Hindlimb muscle (tissue), 1 donor: Measurements from ENCODE around the gene NDUFAF8. TPM values are rescaled to one million over a fixed set of nuclear protein-coding genes. Genes with fewer than 3 reads are reported as not detected.

ENCODE experiments used
- DNase-seq: peaks from one replicate; pipeline ENCODE4 v3.0.0-alpha.2; 2013
- polyA plus RNA-seq: library from polyadenylated mRNA; unstranded; fragments of 120-200 nt; gene quantifications from one replicate; pipeline ENCODE4 v1.2.1, GENCODE V29; 2013; ENCODE audit not compliant: insufficient read length

NDUFAF8 gene
- polyA plus RNA-seq, 1 donor, result 48.8 TPM

DNA sequence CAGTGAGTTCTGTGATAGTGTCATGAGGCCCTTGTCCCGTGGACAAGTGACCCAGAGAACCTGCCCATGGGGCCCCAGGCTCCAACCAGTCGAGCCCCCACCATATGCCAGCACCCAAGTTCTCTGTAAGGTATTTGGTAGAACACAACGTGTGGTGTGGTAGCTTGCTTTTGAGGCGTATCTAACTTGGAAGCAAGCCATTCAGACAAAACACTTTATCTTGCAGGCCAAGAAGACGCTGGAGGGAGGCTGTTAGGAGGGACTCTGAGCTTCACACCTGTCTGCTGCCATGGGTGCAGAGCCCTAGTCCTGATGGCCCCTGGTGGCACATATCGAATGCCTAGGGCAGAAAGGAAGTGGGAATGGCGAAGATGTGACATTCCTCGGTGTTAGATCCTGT lies 1.6 kb downstream of the NDUFAF8 start:
- no peak for DNase-seq

DNA sequence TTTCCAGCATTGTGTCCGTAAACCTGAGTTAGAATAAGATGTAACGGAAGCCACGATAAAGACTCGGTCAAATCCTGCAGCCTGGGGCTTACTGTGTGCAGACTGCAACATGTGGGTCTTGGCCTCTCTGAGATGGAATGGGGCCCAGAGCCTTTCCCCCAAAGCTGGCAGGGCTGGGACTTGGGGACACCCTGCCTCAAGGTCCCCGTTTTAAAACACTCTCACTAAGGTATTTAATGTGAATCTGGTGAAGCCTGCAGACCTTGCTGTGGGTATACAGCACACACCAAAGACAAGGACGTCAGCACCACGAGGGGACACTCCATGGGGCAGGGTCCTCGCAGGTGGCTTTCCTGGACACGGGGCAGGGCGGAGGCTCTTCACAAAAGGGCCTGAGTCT lies 2.1 kb downstream of the NDUFAF8 start:
- no peak for DNase-seq

GRCh38 chr17:81241648-81242420 lies 2.7 kb downstream of the NDUFAF8 start:
- peak; percentile 53 for DNase-seq

DNA sequence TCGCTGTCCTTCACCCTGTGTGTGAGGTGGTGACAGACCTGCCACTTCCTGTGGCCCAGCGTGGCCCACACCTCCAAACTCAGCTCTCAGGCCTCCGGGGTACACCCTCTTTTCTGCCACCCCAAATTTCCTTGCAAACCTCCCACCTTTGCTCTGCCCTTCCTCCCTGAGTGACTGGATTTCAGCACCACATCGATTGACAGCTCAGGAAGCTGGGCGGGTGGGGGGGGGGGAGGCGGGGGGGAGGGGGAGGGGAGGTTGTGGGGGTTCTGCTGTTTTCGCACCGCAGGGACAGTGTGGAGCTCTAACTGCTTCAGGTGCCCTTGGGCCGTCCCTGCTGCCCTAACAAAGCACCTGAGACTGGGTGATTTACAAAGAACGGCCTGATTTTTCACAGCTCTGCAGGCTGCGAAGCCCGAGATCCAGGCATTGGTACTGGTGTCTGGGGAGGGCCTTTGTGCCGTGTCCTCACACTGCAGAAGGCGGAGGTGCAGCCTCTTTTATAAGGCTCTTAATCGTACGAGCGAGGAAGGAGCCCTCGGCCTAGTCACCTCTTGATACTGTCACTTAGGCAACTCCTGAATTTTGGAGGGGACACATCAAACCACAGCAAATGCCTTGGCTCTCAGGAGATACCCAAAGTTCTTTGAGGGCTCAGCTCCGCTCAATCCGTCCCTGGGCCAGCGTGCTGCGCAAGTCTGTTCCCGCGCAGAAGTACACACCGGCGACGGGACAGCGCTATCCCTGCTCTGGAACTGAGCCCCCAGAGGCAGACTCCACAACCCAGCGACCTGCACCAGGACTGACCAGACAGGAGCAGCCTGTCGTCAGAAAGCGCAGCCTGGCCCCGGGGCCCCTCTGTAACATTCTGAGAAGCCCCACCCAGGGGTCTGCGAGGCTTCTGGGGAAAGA lies 3.6 kb downstream of the NDUFAF8 start:
- DNase-seq, result no peak

- no peak for DNase-seq
These were observed 4.2 kb downstream of the NDUFAF8 start for GRCh38 chr17:81243333-81243664.

GRCh38 chr17:81244358-81245023 lies 5.4 kb downstream of the NDUFAF8 start:
- no peak for DNase-seq

- no peak for DNase-seq
These were observed 6.0 kb downstream of the NDUFAF8 start for GRCh38 chr17:81245024-81245664.

DNA sequence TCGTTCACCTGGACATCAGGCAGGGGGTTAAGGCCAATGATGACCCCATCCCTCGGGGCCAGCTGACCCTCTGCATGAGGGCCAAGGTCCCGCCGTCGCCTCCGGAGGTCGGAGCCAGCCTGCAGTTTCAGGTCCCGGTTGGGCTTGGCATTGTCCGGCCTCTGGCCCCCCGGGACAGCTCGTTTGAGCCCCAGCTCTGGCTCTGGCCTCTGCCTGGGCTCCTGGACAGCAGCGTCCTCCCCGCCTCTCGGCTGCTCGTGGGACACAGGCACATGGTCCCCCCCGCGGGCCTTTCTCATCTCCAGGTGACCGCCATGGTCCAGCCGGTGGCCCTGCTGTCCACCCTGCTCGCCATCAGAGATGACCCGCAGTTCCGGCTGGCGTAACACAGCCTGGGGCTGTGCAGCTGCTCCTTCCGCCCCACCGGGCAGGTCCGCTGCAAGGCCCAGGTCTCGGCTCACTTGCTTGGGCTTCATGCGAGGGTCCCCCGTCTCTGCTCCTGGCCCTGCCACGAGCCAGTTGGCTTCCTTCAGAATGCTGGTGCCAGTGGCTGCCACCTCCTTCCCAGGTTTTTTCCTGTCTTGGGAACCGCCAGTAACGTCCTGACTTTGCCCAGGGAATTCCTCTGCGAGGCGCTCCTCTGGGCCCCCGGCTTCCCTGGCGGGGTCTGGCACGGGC lies 6.7 kb downstream of the NDUFAF8 start:
- DNase-seq, result no peak

DNA sequence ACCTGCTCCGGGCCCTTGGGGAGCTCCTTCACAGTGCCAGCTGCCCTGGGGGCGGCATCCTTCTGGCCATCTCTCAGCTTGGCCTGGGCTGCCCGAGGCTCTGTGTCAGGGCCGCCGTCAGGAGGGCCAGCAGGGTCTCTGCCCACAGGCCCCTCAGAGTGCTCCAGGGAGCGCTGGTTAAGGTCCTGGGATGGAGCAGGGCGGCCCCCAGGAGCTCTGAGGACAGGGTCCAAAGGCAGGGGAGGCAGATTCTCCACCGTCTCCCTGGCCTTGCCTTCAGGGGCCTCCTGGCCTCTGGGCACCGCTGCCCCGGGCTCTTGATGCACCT lies 7.2 kb downstream of the NDUFAF8 start:
- DNase-seq, result no peak

GRCh38 chr17:81246679-81247338 lies 7.7 kb downstream of the NDUFAF8 start:
- DNase-seq, result no peak

- no peak for DNase-seq
These were observed 8.3 kb downstream of the NDUFAF8 start for GRCh38 chr17:81247339-81247990.

DNA sequence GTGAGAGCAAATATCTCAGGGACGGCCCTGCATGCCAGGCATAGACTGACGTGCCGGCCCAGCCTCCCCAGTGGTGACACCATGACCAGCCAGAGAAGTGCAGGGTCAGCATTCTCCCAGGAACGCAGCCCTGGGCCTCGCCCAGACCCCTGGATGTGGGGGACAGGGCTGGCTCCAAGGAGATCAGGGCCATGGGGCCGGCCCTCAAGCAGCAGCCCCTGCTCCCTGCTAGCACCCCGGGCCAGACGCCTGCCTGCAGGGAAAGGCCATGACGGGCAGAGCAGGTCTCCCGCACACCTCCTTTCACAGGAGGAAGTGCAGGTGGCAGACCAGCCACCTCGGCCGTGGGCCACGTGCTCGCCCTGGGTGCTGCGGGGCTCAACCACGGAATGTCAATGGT lies 9.5 kb downstream of the NDUFAF8 start:
- no peak for DNase-seq

DNA sequence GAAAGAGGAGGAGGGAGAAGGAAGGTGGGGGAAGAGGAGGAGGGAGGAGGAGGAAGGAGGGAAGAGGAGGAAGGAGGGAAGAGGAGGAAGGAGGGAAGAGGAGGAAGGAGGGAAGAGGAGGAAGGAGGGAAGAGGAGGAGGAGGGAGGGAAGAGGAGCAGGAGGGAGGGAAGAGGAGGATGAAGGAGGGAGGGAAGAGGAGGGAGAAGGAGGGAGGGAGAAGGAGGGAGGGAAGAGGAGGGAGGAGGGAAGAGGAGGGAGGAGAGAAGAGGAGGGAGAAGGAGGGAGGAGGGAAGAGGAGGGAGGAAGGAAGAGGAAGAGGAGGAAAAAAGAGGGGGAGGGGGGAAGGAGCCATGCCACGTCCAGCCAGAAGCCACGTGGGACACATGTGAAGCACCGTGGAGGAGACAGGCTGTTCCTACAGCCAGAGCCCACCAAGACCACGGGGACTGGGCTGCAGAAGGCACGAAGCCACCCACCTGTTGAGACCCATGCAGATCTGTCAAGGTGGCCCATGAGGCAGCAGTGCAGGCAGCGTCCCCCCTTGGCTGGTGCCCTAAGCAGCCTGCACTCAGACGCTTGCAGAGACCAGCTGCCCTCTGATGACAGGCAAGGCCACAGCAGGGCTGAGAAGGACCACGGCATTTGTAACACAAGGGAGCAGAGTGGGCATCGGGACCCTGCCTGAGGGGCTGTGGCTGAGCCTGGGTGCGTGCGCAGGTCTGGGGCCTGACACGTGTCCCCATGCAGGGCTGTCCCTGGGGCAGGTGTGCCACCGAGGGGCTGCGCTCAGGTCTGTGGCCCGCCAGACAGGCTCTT lies 10.3 kb downstream of the NDUFAF8 start:
- no peak for DNase-seq

DNA sequence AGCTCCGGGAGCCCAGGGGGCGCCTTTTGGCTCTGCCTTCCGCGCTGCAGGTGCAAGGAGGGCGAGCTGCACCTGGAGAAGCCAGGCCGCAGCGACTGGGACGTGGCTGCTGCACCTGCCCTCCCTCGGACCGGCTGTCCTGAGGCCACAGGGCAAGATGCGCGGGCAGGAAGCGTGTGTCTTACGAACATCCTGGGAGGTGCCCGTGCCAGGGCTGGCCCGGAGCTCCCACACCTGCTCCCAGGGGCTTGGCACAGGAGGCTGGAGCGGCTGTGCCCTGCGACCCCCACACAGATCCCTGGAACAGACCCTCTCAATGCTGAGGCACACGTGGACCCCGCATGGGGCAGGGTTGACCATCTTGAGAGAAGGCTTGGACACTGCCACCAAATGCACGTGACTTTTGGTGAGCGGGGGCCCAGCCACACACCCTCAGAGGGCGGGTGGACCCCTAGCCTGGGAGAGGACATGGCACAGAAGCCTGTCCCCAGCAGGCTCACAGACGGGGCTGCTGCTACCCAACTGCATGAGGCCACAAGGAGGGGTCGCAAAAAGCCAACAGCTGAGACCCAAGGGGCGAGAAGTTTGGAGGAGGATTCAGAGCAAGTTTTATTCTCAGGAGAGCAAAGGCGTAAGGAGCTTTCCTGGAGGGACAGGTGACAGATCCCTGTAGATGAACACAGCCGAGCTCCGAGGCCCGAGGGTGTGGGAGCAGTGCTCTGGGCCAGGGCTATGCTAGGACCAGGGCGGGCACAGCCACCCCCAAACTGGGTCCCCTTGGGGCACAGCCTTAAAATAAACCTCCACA lies 11.4 kb downstream of the NDUFAF8 start:
- no peak for DNase-seq

DNA sequence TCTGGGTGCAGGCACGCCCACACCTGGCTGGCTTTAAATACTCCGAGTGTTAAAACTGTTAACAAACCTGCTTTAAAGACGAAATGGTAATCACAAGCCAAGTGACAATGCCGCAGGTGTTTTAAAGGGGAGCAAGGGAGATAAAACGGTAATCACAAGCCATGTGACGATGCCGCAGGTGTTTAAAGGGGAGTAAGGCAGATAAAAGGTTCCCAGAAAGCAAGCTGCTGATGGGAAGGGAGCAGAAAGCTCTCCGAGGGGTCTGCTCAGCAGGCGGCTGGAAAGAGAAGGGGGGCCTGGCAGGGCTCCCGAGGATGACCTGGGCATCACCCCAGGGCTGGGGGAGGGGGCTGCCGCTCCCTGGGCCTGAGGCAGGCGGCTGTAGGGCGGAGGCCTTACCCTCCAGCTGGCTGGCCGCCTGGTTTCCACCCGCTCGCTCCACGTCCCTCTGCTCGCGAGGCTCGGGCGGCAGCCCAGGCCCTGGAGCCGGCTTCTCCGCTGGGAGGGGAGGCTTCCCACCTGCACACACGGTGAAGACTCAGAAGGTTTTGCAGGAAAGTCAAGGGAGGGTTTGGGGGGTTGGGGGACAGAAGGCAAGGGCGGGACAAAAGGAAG lies 12.1 kb downstream of the NDUFAF8 start:
- DNase-seq, result no peak

- no peak for DNase-seq
These were observed 12.7 kb downstream of the NDUFAF8 start for GRCh38 chr17:81251709-81252301.

- no peak for DNase-seq
These were observed 13.3 kb downstream of the NDUFAF8 start for GRCh38 chr17:81252326-81252986.

DNA sequence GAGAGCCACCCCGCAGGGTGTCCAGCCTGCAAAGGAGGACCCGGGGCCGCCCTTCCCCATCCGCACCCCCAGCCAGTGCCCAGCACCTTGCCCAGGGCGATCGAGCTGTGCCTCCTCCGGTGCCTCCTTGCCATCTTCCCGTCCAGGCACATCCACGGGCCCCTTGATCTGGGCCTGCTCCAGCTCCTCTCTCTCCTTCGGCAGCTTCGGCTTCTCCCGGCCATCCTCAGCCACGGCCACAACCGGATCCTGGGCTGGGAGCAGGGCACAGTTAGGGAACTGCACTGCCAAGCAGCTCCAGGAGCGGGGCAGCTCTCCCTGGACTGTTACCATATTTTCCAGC lies 13.8 kb downstream of the NDUFAF8 start:
- DNase-seq, result no peak
